ENCODE data around the gene GPR153.
A peak's percentile ranks its signal among the peaks of the same experiment; 100 is the strongest.
"Not testable (repeated sequence)": the region's sequence is repeated elsewhere in the genome, so short reads cannot be mapped to it uniquely, and the experiment has no call there.

The GPR153 gene

GRCh38 chr1:6260961-6261614 is at the start of gene GPR153:
TSS of gene GPR153 (minus strand) at chr1:6261098. CDS start at chr1:6254905, 6,193 bp downstream.
- DNase-seq (ENCODE audit: low read depth in 2 of 2): peak in 1 of 2 donors; percentile 17

- no peak for DNase-seq (ENCODE audit: low read depth in 2 of 2)
These were observed 49.4 kb upstream of the GPR153 start for GRCh38 chr1:6310116-6310848.

GRCh38 chr1:6309564-6309963 is 48.7 kb upstream of the GPR153 start:
- no peak for DNase-seq (ENCODE audit: low read depth in 2 of 2)

GRCh38 chr1:6308449-6308848 is 47.6 kb upstream of the GPR153 start:
- DNase-seq (ENCODE audit: low read depth in 2 of 2): no peak

GRCh38 chr1:6307682-6308081 is 46.8 kb upstream of the GPR153 start:
- not testable (repeated sequence) for DNase-seq (ENCODE audit: low read depth in 2 of 2)

- DNase-seq (ENCODE audit: low read depth in 2 of 2): no peak
These were observed 46.2 kb upstream of the GPR153 start for GRCh38 chr1:6307099-6307498.

- no peak for DNase-seq (ENCODE audit: low read depth in 2 of 2)
These were observed 42.6 kb upstream of the GPR153 start for GRCh38 chr1:6303397-6304012.

GRCh38 chr1:6302568-6302967 is 41.7 kb upstream of the GPR153 start:
- DNase-seq (ENCODE audit: low read depth in 2 of 2): no peak

- no peak for DNase-seq (ENCODE audit: low read depth in 2 of 2)
These were observed 40.6 kb upstream of the GPR153 start for GRCh38 chr1:6301526-6301925.

- DNase-seq (ENCODE audit: low read depth in 2 of 2): no peak
These were observed 39.6 kb upstream of the GPR153 start for GRCh38 chr1:6300342-6301048.

- no peak for DNase-seq (ENCODE audit: low read depth in 2 of 2)
These were observed 38.8 kb upstream of the GPR153 start for GRCh38 chr1:6299557-6300165.

- DNase-seq (ENCODE audit: low read depth in 2 of 2): no peak
These were observed 38.1 kb upstream of the GPR153 start for GRCh38 chr1:6298940-6299465.

GRCh38 chr1:6298530-6298929 is 37.6 kb upstream of the GPR153 start:
- DNase-seq (ENCODE audit: low read depth in 2 of 2): no peak

GRCh38 chr1:6295910-6296309 is 35.0 kb upstream of the GPR153 start:
- no peak for DNase-seq (ENCODE audit: low read depth in 2 of 2)

GRCh38 chr1:6294890-6295556 is 34.1 kb upstream of the GPR153 start:
- no peak for DNase-seq (ENCODE audit: low read depth in 2 of 2)

- peak in 1 of 2 donors; percentile 1 for DNase-seq (ENCODE audit: low read depth in 2 of 2)
These were observed 33.4 kb upstream of the GPR153 start for GRCh38 chr1:6294080-6294889.

GRCh38 chr1:6292102-6292501 is 31.2 kb upstream of the GPR153 start:
- no peak for DNase-seq (ENCODE audit: low read depth in 2 of 2)

GRCh38 chr1:6288665-6289064 is 27.8 kb upstream of the GPR153 start:
- no peak for DNase-seq (ENCODE audit: low read depth in 2 of 2)

GRCh38 chr1:6288026-6288425 is 27.1 kb upstream of the GPR153 start:
- DNase-seq (ENCODE audit: low read depth in 2 of 2): no peak

GRCh38 chr1:6287431-6287886 is 26.6 kb upstream of the GPR153 start:
- DNase-seq (ENCODE audit: low read depth in 2 of 2): no peak
